HCT116 (cell line): ENCODE data around the gene MAP2K3.

ENCODE experiments used
- CBX3 ChIP-seq: IDR thresholded peaks from 2 replicates; pipeline ENCODE4 v1.6.1; 2012; ENCODE audit warnings: low read depth
- EGR1 ChIP-seq: IDR thresholded peaks from 2 replicates; pipeline ENCODE4 v1.6.1; 2012; ENCODE audit warnings: low read depth
- EZH2 ChIP-seq: fragments of 200-600 bp; sonication (generic); IDR thresholded peaks from 2 replicates; pipeline ENCODE4 v1.6.1; 2017; ENCODE audit warnings: antibody characterized with exemption, mixed run types
- EZH2phosphoT487 ChIP-seq: fragments of 200-600 bp; IDR thresholded peaks from 2 replicates; pipeline ENCODE4 v1.6.1; 2018; ENCODE audit warnings: antibody characterized with exemption, borderline replicate concordance
- FOSL1 ChIP-seq: IDR thresholded peaks from 2 replicates; pipeline ENCODE4 v1.6.1; 2012; ENCODE audit warnings: low read depth
- JUND ChIP-seq: IDR thresholded peaks from 2 replicates; pipeline ENCODE4 v1.6.1; 2012
- POLR2A ChIP-seq: IDR thresholded peaks from 2 replicates; pipeline ENCODE4 v1.7.0; 2011; ENCODE audit warnings: borderline replicate concordance; ENCODE audit not compliant: insufficient read depth, insufficient read length; ENCODE audit errors: extremely low read depth
- POLR2AphosphoS5 ChIP-seq: IDR thresholded peaks from 2 replicates; pipeline ENCODE4 v1.6.1; 2011; ENCODE audit warnings: mild to moderate bottlenecking, low read depth, low read length, moderate library complexity
- SP1 ChIP-seq: IDR thresholded peaks from 2 replicates; pipeline ENCODE4 v1.6.1; 2012; ENCODE audit warnings: low read depth
- ZFX ChIP-seq: fragments of 450-650 bp; IDR thresholded peaks from 2 replicates; pipeline ENCODE4 v1.6.1; 2017
- TF ChIP-seq, protein P1 (sequence below), 3 experiments: fragments of 200-600 bp in 1 of 3; sonication (generic) in 1 of 3; IDR thresholded peaks in 2 of 3; conservative IDR thresholded peaks in 1 of 3; 2 replicates each; pipeline ENCODE4 v1.5.1; 2012 to 2017; ENCODE audit warnings: low read depth in 2 of 3, low read length in 2 of 3, antibody characterized with exemption in 1 of 3, borderline replicate concordance in 1 of 3, control low read depth in 1 of 3, mild to moderate bottlenecking in 1 of 3, mixed read lengths in 1 of 3, mixed run types in 1 of 3, moderate library complexity in 1 of 3; ENCODE audit not compliant: insufficient read depth in 1 of 3
- TF ChIP-seq, protein P2 (sequence below): IDR thresholded peaks from 2 replicates; pipeline ENCODE4 v1.6.1; 2012

DNA sequence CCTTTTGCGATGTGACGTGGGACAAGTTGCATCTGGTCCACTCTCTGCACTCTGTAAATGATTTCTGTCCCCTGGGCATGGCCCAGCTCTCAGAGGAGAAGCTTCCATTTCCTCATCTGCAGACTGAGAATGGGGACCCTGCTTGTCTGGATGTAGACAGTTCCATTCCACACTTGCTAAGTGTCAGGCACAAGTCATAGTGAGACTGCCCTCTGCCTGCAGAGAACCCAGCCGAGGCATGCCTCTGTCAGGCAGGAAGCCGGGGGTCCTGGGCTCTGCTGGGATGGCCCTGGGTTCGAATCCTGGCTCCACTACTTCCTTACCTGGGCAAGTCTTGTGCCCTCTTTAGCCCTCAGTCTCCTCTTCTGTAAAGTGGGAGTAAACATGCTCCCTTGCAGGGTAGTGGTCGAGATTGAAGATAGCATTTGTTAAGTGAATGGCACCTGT lies 4.1 kb downstream of the MAP2K3 start:
- TF ChIP-seq, protein P1, sequence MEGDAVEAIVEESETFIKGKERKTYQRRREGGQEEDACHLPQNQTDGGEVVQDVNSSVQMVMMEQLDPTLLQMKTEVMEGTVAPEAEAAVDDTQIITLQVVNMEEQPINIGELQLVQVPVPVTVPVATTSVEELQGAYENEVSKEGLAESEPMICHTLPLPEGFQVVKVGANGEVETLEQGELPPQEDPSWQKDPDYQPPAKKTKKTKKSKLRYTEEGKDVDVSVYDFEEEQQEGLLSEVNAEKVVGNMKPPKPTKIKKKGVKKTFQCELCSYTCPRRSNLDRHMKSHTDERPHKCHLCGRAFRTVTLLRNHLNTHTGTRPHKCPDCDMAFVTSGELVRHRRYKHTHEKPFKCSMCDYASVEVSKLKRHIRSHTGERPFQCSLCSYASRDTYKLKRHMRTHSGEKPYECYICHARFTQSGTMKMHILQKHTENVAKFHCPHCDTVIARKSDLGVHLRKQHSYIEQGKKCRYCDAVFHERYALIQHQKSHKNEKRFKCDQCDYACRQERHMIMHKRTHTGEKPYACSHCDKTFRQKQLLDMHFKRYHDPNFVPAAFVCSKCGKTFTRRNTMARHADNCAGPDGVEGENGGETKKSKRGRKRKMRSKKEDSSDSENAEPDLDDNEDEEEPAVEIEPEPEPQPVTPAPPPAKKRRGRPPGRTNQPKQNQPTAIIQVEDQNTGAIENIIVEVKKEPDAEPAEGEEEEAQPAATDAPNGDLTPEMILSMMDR (IDR thresholded peaks at IDR 0.05 in 2 of 3, conservative IDR thresholded peaks at IDR 0.05 in 1 of 3; ENCODE audit: borderline replicate concordance in 1 of 3, insufficient read depth in 1 of 3, low read depth in 2 of 3, low read length in 2 of 3): no peak
- no peak for TF ChIP-seq EZH2
- TF ChIP-seq POLR2A: no peak
- no peak for TF ChIP-seq CBX3
- TF ChIP-seq FOSL1: no peak
- no peak for TF ChIP-seq EGR1
- TF ChIP-seq JUND: no peak
- TF ChIP-seq POLR2AphosphoS5: no peak
- TF ChIP-seq SP1: no peak
- TF ChIP-seq ZFX: no peak
- TF ChIP-seq, protein P2, sequence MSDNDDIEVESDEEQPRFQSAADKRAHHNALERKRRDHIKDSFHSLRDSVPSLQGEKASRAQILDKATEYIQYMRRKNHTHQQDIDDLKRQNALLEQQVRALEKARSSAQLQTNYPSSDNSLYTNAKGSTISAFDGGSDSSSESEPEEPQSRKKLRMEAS: no peak
- no peak for TF ChIP-seq EZH2phosphoT487
